NCI-H345 treated with DMSO at 0.1 percent for 48 hours (cell line): ENCODE data around the gene ZBTB40.

Experiments
- DNase-seq: peaks from one replicate; lab custom pipeline; 2025; ENCODE audit not compliant: unreplicated experiment; lab: John Stamatoyannopoulos, UW

ZBTB40 gene

DNA sequence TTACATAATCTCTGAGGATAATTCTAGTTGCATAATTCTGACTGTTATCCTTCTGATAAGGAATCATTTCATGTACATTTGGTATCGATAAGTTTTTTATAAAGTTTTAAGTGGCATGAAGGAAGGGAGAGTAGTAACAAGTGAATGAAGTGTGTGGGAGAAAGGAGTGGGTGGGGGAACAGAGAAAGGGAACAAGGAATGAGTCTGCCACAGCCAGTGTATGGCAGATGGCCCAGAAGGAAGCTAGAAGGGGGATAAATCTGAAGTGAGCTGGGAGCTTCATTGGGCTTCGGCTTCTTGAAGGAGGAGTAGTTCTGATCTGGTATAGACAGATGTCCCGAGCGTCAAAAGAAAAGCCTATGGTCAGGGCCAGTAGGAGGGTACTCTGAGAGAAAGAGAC, 18.6 kb downstream of the ZBTB40 start:
- DNase-seq = no peak

DNA sequence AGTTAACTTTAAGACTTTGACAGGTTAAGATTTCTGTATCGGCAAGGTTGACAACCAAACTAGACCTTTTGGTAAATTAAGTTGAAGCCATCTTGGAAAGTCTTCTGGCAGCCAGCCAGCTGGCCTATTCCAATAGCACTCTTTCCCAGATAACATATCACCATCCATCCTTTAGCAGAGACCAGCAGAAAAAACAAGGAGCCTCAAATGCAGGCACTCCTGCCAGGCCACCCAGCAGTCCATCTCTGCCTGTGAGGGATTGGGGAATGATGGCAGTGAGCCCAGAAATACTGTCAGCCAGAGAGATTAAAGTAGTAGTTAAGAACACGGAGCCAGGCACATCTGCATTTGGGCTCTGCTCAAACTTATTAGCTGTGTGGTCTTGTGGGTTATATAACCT, 19.4 kb downstream of the ZBTB40 start:
- DNase-seq = no peak

DNA sequence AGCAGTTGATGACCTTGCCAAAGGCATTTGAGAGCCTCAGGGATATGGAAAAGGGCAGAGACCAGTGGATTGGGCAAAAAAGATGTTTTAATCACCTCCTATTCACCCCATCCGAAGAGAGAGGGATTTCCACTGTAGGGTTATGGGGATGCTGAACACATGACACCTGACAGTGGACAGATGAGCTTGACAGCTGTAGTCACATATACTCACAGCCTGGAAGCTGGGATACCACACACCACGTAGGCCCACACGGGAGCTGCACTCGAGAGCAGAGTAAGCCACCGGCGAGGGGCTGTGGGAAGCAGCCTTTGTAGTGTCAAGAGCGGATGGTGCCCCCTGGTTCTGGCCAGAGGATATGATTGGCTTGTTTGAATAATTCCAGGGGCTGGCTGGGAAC, 20.0 kb downstream of the ZBTB40 start:
- no peak for DNase-seq

DNA sequence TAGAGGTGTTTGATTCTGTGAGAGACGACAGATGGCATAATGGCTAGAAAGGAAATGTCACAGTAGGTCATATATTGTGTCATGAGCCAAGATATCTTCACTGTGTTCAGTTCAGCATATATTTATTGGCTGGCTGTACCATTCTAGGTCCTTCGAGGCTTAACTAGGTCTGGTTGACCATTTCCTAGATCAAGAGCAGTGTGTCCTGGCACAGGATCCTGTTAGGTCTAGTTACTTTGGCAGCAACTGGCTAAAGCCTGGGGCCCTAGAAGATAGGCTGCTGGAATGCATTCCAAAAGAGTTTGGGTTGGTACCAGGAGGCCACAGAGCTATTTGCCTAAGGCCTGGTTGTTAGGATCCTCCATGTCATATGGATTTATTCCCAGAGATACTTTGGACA, 20.9 kb downstream of the ZBTB40 start:
- DNase-seq = no peak

DNA sequence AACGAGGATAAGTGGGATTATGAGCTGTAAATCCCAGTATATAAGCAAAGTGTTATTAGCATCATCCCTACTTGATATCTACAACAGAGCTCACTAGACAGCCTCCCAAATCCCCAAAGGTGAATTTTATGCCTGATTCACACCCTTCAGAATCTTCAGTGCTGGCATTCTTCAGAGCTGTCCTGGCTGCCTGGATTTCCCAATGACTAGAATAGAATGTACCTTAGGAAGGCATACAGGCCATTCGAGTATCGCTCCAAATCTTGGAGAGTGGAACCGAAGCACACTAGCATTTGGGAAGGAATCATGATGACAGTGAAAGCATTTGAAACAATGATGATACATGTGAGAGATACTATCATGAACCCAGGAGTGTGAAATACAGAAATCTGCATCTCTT, 22.3 kb downstream of the ZBTB40 start:
- no peak for DNase-seq

DNA sequence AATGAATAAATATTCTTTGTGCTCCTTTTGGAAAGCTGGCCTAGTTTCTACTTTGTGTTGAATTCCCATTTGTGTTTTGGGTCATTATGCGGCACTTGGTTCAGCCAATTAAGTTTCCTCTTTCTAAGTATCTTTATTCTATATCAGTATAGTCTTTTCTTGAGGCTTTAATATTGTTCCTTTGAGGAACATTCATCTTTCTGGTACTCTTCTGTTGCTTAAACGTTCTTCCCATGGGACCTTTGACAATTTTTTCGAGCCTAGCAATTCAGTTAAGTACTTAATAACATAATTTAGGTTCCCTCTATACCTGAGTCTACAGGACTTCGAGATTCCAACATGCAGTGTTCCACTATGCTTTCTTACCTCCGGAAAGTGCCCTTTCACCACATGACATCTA, 24.9 kb downstream of the ZBTB40 start:
- no peak for DNase-seq

DNA sequence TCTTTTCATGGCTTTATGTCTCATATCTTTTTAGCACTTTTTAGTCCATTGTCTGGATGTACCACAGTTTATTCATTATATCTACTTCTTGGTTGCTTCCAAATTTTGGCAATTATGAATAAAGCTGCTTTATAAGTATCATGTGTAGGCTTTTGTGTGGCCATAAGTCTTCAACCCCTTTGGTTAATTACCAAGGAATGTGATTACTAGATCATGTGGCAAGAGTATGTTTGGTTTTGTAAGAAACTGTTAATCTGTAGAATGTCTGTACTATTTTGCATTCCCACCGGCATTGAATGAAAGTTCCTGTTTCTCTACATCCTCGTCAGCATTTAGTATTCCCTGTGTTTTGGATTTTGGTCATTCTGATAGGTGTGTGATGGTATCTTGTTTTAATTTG, 31.5 kb downstream of the ZBTB40 start:
- no peak for DNase-seq

DNA sequence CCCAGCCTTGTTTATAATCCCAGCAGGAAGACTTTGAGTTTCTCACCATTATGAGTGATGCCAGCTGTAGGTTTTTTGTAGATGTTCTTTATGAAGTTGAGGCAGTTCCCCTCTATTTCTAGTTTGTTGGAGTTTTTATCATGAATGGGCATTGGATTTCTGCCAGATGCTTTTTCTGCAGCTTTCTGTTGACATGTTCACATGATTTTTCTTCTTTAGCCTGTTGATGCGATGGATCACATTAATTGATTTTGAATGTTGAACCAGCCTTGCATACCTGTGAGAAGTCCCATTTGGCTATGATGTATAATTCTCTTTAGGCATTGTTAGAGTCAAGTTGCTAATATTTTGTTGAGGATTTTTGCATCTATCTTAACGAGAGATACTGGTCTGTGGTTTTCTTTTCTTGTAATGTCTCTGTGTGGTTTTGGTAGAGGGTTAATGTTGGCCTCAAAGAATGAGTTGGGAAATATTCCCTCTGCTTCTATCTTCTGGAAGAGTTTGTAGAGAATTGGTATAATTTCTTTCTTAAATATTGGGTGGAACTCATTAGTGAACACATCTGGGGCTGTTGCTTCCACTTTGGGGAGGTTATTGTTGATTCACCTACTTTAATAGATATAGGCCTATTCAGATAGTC, 33.2 kb downstream of the ZBTB40 start:
- no peak for DNase-seq

DNA sequence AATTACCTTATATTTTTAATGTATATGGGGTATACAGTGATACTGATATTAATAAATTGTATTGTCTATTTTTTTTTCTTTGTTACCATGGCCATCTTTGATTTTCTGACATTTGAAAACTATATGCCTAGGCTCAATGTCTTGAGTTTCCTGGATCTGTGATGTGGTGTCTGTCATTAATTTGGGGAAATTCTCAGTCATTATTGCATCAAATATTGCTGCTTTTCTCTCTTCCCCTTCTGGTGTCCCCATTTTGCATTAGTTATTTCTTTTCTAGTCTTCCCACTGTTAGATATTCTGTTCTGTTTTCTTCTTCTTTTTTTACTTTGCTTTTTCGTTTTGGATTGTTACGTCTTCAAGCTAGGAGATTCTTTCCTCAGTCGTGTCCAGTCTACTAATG, 33.8 kb downstream of the ZBTB40 start:
- DNase-seq = no peak

DNA sequence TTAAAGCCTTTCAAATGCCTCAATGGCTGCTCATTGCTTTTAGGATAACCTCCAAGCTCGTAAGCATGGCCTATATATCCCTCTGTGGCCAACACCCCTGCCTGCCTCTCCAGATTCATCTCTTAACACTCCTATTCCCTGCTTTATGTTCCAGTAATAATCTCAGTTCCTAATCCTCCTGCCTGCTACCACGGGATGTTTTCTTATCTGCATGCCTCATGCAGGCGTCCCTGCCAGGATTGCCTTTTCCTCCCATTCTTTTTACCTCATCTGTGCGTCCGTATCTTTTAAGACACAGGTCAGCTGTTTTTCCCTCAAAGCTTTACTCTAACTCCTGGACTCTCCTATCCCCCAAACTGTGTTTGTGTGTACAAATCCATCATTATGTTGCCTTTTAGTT, 36.1 kb downstream of the ZBTB40 start:
- DNase-seq = no peak

DNA sequence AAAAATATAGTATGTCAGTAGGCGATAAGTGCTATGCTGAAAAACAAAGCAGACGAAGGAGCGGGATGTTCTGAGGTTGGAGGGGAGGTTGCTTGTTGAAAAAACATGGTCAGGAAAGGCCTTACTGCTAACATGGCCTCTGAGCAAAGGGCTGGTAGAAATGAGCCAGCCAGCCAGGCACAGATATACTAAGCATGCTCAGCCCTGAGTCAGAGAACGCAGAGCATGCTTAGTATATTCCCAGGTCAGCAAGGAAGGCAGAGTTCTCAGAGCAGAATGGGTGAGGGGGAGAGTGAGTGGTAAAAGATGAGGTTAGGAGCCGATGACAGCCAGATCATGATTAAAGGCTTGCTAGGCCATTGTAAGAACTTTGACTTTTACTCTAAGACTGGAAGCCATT, 36.7 kb downstream of the ZBTB40 start:
- no peak for DNase-seq

DNA sequence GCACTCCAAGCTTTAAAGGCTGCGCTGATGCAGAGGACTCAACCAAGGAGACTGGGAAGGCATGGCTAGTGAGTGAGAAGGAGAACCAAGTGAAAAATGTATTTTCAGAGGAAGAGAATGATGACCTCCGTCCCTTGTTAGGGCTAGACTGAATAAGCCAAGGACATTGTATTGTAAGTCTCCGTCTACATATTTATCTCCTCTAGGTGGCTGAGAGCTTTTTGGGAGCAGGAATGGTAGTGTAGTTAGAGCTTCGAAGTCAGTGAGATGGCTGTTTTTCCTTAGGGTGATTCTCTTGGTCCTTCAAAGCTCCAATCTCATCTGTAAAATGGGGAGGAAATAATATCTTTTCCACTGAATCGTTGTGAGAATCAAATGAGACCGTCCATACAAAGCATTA, 37.6 kb downstream of the ZBTB40 start:
- no peak for DNase-seq

DNA sequence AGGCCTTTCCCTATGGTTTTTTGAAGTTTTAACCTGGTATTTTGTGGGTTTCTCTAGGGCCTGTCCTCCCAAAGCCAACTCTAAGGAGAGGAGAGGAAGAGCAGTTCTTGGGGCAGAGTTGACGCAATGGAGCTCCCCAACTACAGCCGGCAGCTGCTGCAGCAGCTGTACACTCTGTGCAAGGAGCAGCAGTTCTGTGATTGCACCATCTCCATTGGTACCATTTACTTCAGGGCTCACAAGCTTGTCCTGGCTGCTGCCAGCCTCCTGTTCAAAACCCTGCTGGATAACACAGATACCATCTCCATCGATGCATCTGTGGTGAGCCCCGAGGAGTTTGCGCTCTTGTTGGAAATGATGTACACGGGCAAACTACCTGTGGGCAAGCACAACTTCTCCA, 38.2 kb downstream of the ZBTB40 start:
- no peak for DNase-seq

DNA sequence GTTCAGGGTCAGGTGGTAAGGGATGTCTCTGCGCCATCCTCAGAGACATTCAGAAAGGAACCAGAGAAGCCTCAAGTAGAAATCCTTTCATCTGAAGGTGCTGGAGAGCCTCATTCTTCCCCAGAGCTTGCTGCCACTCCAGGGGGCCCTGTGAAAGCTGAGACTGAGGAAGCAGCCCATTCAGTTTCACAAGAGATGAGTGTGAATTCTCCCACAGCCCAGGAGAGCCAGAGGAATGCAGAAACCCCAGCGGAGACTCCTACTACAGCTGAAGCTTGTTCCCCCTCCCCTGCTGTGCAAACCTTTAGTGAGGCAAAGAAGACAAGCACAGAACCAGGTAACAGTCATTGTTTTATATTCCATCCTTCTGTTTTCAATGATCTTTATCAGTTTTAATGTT, 38.7 kb downstream of the ZBTB40 start:
- DNase-seq = no peak

DNA sequence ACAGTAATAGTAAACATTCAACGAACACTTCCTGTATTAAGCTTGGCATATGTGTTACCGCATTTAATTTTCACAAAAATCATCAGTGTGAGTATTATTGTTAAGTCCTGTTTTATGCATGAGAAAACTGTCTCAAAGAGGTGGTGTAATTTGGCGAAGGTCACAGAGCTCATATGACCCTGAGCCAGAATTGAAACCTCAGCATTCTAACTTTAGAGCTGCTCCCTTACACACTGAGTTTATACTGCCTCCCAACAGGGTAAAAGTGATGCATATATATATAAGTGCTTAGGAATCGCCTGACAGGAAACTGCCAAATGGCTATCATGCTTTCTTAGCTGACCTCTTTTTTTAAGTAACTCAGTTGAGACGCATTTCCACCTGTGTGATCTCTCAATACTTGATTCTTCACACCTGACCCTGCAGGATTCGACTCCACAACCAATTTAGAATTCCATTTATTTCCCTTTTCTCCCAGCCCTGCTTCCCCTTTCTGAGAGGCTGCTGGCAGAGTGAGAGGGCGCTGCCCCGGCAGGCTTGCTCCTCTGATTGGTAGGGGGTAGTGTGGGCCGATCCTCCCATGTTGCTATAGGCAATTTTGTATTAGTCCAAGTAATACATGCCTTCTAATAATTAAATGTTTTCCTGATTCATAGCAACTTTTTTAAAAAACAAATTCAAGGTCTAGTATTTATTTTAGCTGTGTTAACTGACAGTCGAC, 40.5 kb downstream of the ZBTB40 start:
- no peak for DNase-seq

DNA sequence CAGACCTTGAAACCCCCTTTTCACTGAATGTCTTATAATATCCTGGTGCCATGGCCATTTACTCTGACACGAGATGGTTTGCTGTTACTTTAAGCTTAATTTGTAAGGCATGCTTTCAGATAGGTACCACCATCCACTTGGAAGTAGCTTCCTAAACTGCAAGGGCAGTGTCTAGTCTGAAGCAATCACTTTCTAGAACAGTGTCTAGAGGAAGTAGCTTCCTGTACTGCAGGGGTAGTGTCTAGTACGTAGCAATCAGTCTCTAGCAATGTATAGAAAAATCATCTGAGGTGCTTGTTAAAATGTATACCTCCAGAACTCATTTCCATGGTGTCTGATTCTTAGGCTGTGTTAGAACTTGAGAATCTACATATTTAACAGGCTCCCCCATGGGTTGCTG, 42.5 kb downstream of the ZBTB40 start:
- DNase-seq = no peak

DNA sequence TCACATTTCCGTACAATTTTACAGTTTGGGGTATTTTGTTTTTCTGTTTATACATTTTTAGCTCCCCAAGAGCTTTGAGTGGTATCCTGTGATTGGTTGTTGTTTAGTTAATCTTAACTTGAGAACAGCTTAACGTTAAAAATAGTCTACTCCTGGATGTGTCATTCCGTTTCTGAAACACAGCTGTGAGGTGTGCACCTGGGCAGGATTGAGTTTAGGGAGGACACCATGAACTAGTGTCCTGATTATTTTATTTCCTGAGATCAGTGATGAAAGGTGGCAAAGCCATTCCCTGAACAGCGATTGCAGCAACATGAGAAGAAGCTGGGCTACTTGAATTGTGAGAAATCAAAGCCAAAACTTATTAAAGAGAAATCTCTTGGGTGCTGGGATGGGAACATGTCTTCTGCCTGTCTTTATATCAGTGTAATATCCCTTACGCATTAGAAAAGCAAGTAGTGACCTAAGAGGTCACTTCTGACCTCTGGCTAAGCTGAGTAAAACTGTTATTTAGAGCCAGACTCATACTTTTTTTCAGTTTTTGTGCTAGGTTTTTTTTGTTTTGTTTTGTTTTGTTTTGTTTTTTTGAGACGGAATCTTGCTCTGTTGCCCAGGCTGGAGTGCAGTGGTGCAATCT, 43.4 kb downstream of the ZBTB40 start:
- DNase-seq = no peak

DNA sequence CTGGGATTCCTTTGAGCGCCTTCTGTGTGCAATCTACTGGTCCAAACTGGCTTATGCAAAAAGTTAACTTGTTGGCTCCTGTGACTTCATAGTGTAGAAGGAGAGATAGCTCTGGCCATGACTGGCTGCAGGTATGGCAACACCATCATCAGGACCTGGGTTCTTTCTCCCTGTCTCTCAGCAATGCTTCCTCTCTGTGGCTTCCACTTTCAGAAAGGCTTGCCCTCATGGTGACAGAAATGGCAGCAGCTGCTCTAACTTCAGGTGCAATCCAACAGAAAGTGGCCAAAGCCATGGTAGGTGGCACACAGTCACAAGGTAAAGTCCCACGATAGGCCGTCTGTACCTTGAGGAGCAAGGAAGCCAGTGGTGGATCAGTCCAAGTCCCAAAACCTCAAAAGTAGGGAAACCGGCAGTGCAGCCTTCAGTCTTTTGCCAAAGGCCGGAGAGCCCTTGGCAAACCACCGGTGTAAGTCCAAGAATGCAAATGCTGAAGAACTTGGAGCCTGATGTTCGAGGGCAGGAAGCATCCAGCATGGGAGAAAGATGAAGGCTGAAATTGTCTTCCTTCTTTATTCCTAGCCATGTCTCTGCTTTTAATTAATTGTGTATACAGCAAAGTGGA, 45.0 kb downstream of the ZBTB40 start:
- no peak for DNase-seq

DNA sequence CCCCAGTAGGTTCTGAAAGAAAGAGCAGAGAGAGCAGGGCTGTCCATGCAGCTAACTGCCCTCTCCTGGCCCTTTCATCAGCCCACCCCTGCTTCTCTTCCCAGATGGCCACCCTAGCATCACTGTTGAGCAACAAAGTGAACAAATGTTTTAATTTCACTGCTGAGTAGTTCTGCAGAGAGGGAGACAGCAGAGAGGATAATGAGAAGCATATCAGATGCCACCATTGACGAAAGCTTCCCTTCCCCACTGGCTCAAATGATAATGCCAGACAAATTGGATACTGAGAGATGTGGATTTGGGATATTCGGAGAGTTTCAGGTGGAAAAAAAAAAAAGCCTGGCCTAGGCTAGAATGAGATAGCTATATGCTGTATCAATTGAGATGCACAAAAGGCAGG, 46.8 kb downstream of the ZBTB40 start:
- DNase-seq = no peak

DNA sequence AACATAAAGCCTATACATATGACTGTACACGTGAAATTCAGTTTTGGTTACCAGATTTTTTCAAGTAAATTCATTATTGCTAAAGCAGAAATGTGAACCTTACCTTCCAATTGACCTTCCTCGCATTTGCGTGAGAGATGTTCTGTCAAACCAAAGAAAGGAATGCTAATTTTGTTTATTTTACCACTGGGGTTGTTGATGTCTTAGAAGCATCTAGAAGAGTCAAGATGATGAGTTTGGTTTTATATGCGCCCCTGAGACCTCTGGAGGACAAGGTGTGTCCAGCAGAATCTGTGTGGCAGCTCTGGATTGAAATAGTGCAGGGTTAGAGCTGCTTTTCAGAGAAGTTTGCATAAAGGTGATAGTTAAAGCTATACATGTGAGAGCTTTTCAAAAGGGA, 48.4 kb downstream of the ZBTB40 start:
- DNase-seq = no peak

DNA sequence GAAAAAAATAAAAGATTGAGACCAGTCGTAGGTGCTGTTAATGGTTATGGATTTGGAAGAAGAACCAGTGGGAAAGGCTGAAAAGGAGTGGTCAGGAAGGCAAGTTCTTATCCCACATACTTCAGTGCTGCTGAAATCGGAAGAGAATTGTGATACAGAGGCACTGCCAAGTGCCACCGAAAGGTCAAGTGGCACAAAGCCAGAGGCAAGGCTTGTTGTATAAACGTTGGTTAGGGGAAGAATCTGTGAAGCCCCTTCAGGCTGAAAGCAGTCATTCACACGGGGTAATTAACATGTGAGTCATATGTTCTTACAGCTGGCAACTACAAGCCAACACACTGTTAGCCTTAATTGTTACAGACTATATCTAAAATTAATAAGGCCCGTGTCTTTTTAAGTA, 48.8 kb downstream of the ZBTB40 start:
- no peak for DNase-seq

DNA sequence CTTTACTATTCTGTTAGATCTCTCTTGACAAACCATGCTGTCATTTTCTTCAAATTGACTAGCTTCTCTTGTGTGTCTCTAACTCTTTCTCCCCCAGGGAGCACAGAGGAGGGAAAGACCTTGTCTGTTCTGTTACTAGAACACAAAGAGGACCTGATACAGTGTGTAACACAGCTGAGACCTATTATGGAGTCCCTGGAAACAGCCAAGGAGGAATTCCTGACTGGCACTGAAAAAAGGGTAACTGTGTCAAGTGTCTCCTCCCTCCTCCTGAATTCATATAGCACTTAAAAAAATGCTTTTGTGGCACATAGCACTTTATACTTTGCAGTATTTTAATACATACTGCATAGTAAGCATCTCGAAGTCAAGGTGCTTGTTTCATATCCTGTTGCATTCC, 50.6 kb downstream of the ZBTB40 start:
- no peak for DNase-seq
